Esophagus squamous epithelium (tissue), 4 donors: ENCODE results near the gene TFCP2L1.
"Not testable (repeated sequence)": the region's sequence is repeated elsewhere in the genome, so short reads cannot be mapped to it uniquely, and the experiment has no call there.

Experiments used
- CTCF ChIP-seq, 6 experiments: fragments of 450-650 bp in 4 of 6; fragments of 200-600 bp in 2 of 6; sonication (generic) in 2 of 6; IDR thresholded peaks; one replicate each; pipeline ENCODE4 v1.5.1; 2016 to 2019; ENCODE audit warnings: antibody characterized with exemption in 6 of 6, mild to moderate bottlenecking in 4 of 6, moderate library complexity in 4 of 6
- POLR2A ChIP-seq, 4 donors: fragments of 450-650 bp; IDR thresholded peaks; one replicate each; pipeline ENCODE4 v1.6.1; 2017; ENCODE audit warnings: antibody characterized with exemption in 4 of 4, mild to moderate bottlenecking in 4 of 4, moderate library complexity in 3 of 4

- not testable (repeated sequence) for TF ChIP-seq CTCF, POLR2A (IDR thresholded peaks at IDR 0.05)
Observed at GRCh38 chr2:121225681-121226080, 59.3 kb downstream of the TFCP2L1 start.
